Neural cell (in vitro differentiated cells): ENCODE results near the gene TBC1D10A. TPM values are rescaled to one million over a fixed set of nuclear protein-coding genes. Genes with fewer than 3 reads are reported as not detected.

Experiments used
- H2AFZ ChIP-seq: fragments of 200-600, 300-800 bp; sonication (generic), shearing (Covaris generic); 2 replicates; pipeline ENCODE4 v1.6.0; 2014; ENCODE audit warnings: low read depth, mild to moderate bottlenecking, antibody characterized with exemption, low read length, moderate library complexity
- H3F3A ChIP-seq: fragments of 200-600 bp; shearing (Covaris generic); 2 replicates; pipeline ENCODE4 v1.6.1; 2016; ENCODE audit warnings: mild to moderate bottlenecking, moderate library complexity, mixed read lengths, antibody characterized with exemption, low read length; ENCODE audit not compliant: insufficient read depth, poor library complexity, severe bottlenecking
- H3K27ac ChIP-seq: fragments of 200-600, 300-800 bp; sonication (generic), shearing (Covaris generic); 2 replicates; pipeline ENCODE4 v1.5.1; 2014; ENCODE audit warnings: mild to moderate bottlenecking, low read length, moderate library complexity
- H3K27me3 ChIP-seq: fragments of 300-800, 200-600 bp; sonication (generic), shearing (Covaris generic); 2 replicates; pipeline ENCODE4 v1.6.0; 2014; ENCODE audit warnings: mild to moderate bottlenecking, low read depth, low read length, moderate library complexity; ENCODE audit not compliant: insufficient read depth
- H3K36me3 ChIP-seq: fragments of 300-800, 200-600 bp; sonication (generic), shearing (Covaris generic); 2 replicates; pipeline ENCODE4 v1.5.1; 2014; ENCODE audit warnings: mild to moderate bottlenecking, antibody characterized with exemption, low read length, moderate library complexity; ENCODE audit not compliant: insufficient read depth
- H3K4me2 ChIP-seq: fragments of 300-800, 200-600 bp; sonication (generic), shearing (Covaris generic); 2 replicates; pipeline ENCODE4 v1.6.0; 2014; ENCODE audit warnings: mild to moderate bottlenecking, low read length
- H3K4me3 ChIP-seq: fragments of 300-800, 200-600 bp; sonication (generic), shearing (Covaris generic); 2 replicates; pipeline ENCODE4 v1.5.1; 2014; ENCODE audit warnings: mild to moderate bottlenecking, low read length, moderate library complexity
- H3K79me2 ChIP-seq: fragments of 200-600 bp; shearing (Covaris generic); replicated peaks from 2 replicates; pipeline ENCODE4 v1.6.0; 2014; ENCODE audit warnings: mild to moderate bottlenecking, low read length, moderate library complexity; ENCODE audit not compliant: insufficient read depth
- H3K9ac ChIP-seq: fragments of 300-800, 200-600 bp; sonication (generic), shearing (Covaris generic); 2 replicates; pipeline ENCODE4 v1.6.1; 2016; ENCODE audit warnings: mild to moderate bottlenecking, low read length, mixed read lengths
- H3K9me2 ChIP-seq: fragments of 200-600 bp; shearing (Covaris generic); 2 replicates; pipeline ENCODE4 v1.6.1; 2016; ENCODE audit warnings: mild to moderate bottlenecking, low read length, mixed read lengths; ENCODE audit not compliant: insufficient read depth
- H3K9me3 ChIP-seq: fragments of 200-600, 300-800 bp; sonication (generic), shearing (Covaris generic); 2 replicates; pipeline ENCODE4 v1.6.1; 2016; ENCODE audit warnings: mild to moderate bottlenecking, mixed run types, low read length, moderate library complexity, mixed read lengths
- H4K20me1 ChIP-seq: fragments of 200-600 bp; shearing (Covaris generic); 2 replicates; pipeline ENCODE4 v1.6.1; 2016; ENCODE audit warnings: mild to moderate bottlenecking, mixed run types; ENCODE audit not compliant: insufficient read depth
- CTCF ChIP-seq: fragments of 450-650 bp; IDR thresholded peaks from 2 replicates; pipeline ENCODE4 v1.5.1; 2014; ENCODE audit warnings: antibody characterized with exemption, mild to moderate bottlenecking, moderate library complexity; ENCODE audit not compliant: poor library complexity, severe bottlenecking
- EP300 ChIP-seq: fragments of 450-650 bp; conservative IDR thresholded peaks from 2 replicates; pipeline ENCODE4 v1.6.1; 2014; ENCODE audit warnings: antibody characterized with exemption, mild to moderate bottlenecking, moderate library complexity; ENCODE audit not compliant: poor library complexity, severe bottlenecking
- EZH2 ChIP-seq: fragments of 200-600, 300-800 bp; shearing (Covaris generic), sonication (generic); IDR thresholded peaks from 2 replicates; pipeline ENCODE4 v1.6.1; 2014; ENCODE audit warnings: antibody characterized with exemption, low read length, borderline replicate concordance, mild to moderate bottlenecking; ENCODE audit not compliant: insufficient read depth, poor library complexity, severe bottlenecking
- MXI1 ChIP-seq: fragments of 450-650 bp; conservative IDR thresholded peaks from 2 replicates; pipeline ENCODE4 v1.6.1; 2014; ENCODE audit warnings: antibody characterized with exemption, mild to moderate bottlenecking; ENCODE audit not compliant: poor library complexity, severe bottlenecking
- POLR2AphosphoS5 ChIP-seq: IDR thresholded peaks from 2 replicates; pipeline ENCODE4 v1.6.1; 2012
- RAD21 ChIP-seq: fragments of 450-650 bp; conservative IDR thresholded peaks from 2 replicates; pipeline ENCODE4 v1.6.1; 2014; ENCODE audit warnings: antibody characterized with exemption, mild to moderate bottlenecking, moderate library complexity
- REST ChIP-seq: IDR thresholded peaks from 2 replicates; pipeline ENCODE4 v1.6.1; 2012; ENCODE audit warnings: borderline replicate concordance
- SMC3 ChIP-seq: fragments of 450-650 bp; conservative IDR thresholded peaks from 2 replicates; pipeline ENCODE4 v1.6.1; 2014; ENCODE audit warnings: antibody characterized with exemption, mild to moderate bottlenecking, moderate library complexity; ENCODE audit not compliant: poor library complexity
- TAF1 ChIP-seq: IDR thresholded peaks from 2 replicates; pipeline ENCODE4 v1.6.1; 2012; ENCODE audit warnings: low read depth
- polyA plus RNA-seq: library from polyadenylated mRNA; depleted of rRNA; stranded (reverse); fragments of >200 nt; gene quantifications from 2 replicates; pipeline ENCODE4 v1.2.3, GENCODE V29; 2014

The TBC1D10A gene
- polyA plus RNA-seq, 1 donor from 2014 or later, result 11.9 TPM

- Histone ChIP-seq H3K36me3 (no peaks in the 10 kb centered on the region), H3K9ac (no peak overlapping the region), H3K79me2 (no peaks in the 10 kb centered on the region), H3K4me3 (peak overlapping the region; percentile 92), H2AFZ (no peak overlapping the region), H3K27me3 (no peaks in the 10 kb centered on the region), H3F3A (no peaks in the 10 kb centered on the region), H3K9me2 (no peaks in the 10 kb centered on the region), H3K4me2 (no peak overlapping the region), H3K27ac (no peak overlapping the region), H3K9me3 (no peaks in the 10 kb centered on the region), H4K20me1 (no peaks in the 10 kb centered on the region)
- TF ChIP-seq TAF1, result no peak
- no peak for TF ChIP-seq RAD21
- no peak for TF ChIP-seq POLR2AphosphoS5
- no peak for TF ChIP-seq EP300
- no peak for TF ChIP-seq EZH2
- TF ChIP-seq CTCF, result no peak
- TF ChIP-seq REST, result no peak
- no peak for TF ChIP-seq SMC3
- TF ChIP-seq MXI1, result no peak
These were observed 1.5 kb downstream of the TBC1D10A start for GRCh38 chr22:30325065-30325720.

GRCh38 chr22:30324014-30324730, 2.6 kb downstream of the TBC1D10A start:
- H3K4me3 ChIP-seq, result no peak overlapping the region
- H3K9ac ChIP-seq, result no peak overlapping the region
- no peaks in the 10 kb centered on the region for H3K36me3 ChIP-seq
- TF ChIP-seq POLR2AphosphoS5 (no peak), EP300 (no peak), EZH2 (no peak), SMC3 (no peak), TAF1 (no peak), REST (no peak)
- H3K9me3 ChIP-seq, result no peaks in the 10 kb centered on the region
- H3K27ac ChIP-seq, result no peak overlapping the region
- H2AFZ ChIP-seq, result no peak overlapping the region
- no peaks in the 10 kb centered on the region for H3K79me2 ChIP-seq
- no peaks in the 10 kb centered on the region for H3K9me2 ChIP-seq
- H3F3A ChIP-seq, result no peaks in the 10 kb centered on the region
- H4K20me1 ChIP-seq, result no peaks in the 10 kb centered on the region
- no peak overlapping the region for H3K4me2 ChIP-seq
- H3K27me3 ChIP-seq, result no peaks in the 10 kb centered on the region
